Dermis blood vessel endothelial cell (primary cell): ENCODE data around the gene HMMR. TPM values are rescaled to one million over a fixed set of nuclear protein-coding genes. Genes with fewer than 3 reads are reported as not detected.
A peak's percentile ranks its signal among the peaks of the same experiment; 100 is the strongest.

Experiments
- DNase-seq: peaks from one replicate; pipeline ENCODE4 v3.0.0; 2010
- total RNA-seq: library from RNA; depleted of rRNA; stranded (reverse); fragments of >200 nt; gene quantifications from 2 replicates; pipeline ENCODE4 v1.2.3, GENCODE V29; 2014

The HMMR gene
- total RNA-seq, 1 donor from 2014 or later: 16.2 TPM

DNA sequence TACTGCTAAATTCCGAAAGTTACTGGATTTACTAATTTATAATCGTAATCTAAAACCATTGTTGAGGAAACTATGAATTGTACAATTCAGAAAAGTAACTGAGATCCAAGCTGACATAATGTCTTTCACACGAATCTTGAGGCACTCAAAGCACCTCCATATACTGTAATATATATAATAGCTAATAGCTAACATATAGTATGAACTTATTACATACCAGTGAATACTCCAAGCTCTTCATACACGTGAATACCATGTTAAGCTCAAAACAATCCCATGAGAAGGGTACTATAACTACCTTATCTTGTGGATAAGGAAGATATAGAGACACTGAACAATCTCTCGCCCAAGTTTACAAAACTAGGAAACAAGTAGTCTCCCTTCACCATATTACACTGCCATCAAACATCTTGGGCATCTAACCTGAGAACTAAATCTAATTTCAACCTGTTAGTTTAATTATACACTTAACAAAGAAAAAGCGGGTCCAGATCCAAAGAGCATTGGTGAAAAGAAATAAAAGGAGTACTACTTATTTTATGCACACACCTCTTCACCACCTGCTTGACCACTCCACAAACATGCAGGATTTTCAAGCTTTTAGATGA lies 1.6 kb upstream of the HMMR start:
- DNase-seq: no peak

DNA sequence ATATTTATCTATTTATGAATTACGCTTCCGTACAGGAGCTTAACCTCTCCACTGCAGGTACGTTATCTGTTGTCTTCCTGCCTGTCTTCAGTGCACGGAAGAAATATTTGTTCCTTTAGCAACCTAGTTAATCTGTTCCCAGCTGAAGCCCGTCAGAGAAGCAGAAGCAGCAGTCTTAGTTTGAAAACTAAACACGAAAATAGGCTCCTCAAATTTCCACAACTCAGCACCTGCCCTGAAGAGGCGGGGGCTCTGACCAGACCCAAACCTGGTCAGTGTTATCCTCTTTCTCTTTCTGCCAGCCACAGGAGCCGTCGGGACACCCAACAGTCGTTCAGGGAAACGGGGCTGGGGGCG lies 992 bp upstream of the HMMR start:
- no peak for DNase-seq

DNA sequence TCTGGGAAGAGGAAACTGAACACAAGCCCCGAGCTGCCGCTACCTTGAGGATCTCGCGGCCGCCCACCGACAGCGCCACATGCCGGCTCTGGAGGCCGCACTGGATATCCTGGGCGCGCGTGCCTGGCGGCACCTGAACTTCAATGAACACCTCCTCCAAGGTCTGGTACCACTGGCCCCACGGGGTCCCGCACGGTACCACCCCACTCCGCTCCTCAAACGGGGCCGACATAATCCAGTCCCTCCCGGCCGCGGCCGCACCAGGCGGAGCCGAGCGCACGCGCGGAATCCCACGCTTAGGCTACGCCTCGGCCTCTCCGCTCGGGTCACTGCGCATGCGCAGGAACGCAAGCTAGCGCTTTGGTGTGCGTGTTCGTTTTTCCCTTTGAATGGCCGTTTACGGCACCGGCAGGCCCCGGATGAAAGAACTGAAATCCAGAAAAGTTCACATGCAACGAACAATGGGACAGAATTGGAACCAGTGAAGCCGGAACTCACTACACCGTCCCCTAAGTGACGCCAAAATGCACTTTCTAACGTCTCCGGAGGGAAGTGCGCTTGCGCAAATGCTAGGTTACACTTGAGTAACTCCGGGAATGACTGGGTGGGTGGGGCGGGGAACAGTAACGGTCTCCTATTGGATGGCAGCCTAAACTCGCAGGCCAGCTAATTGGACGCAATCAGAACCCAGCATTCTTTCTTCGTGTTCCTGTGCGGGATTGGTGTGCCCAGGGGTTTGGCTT lies 442 bp upstream of the HMMR start, which contains the start of gene NUDCD2:
TSS of gene NUDCD2 (minus strand) at position 284 of the 743 bp plus-strand sequence. CDS start at position 232, 52 bp downstream.
- peak; percentile 99 for DNase-seq

DNA sequence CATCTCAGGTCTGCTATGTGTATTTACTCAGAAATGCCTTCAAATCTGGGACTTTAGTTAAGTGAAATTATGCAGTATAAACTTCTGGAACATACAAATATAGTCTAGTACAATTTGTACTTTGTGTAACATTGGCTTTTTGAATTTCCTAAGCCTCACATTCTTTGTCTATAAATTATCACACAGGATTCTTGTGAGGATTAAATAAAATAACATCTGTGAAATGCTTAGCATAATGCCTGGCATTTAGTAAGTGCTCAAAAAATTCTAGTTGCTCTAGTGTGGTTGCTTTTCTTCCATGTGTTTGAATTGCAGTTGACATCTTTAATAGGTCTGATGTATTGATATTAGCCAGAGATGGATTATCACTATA lies 2.6 kb downstream of the HMMR start:
- DNase-seq: no peak

DNA sequence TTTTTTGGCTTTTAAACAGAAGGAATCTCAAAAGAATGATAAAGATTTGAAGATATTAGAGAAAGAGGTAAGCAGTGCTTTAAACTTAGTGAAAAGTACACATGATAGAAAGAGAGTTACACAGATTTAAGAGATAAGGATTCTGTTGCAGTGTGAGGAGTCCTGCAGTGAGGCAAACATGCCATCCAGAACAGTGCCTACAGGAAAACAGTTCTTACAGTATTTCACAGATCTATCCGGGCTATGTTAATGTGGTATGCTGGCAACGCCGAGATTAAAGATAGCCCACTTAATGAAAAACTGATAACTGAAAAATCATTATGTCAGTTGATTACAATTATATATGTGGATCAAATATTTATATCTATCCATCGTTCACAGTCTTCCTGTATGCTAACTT lies 7.2 kb downstream of the HMMR start:
- DNase-seq: no peak

DNA sequence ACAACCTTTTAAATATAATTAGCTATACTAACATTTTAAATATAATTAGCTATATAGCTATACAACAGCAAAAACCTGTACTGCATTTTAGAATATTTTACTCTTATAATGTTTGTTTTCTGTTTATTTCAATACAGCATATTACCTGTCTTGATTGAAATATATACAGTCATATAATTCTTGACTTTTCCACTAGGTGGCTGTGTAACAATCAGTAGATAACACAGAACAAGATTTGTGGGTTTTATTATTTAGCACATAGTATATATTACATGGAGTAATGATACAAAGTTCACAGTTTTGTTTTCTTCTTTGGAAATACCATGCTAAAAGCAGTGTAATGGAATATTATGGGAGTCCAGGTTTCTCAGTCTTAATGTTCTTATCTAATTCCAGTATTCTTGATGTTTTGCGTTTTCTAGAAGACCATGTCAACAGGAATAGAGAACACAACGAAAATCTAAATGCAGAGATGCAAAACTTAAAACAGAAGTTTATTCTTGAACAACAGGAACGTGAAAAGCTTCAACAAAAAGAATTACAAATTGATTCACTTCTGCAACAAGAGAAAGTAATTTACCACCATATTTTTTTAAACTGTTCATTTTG lies 13.3 kb downstream of the HMMR start:
- DNase-seq: peak; percentile 41

DNA sequence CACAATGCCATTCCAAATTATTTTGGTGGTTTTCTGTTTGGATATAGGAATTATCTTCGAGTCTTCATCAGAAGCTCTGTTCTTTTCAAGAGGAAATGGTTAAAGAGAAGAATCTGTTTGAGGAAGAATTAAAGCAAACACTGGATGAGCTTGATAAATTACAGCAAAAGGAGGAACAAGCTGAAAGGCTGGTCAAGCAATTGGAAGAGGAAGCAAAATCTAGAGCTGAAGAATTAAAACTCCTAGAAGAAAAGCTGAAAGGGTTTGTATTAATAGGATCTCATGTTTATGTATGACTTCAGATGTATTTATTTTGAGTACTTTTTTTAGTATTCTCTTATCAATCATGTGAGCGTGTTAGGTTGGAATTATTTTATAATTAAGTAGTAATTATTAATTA lies 15.0 kb downstream of the HMMR start:
- no peak for DNase-seq

DNA sequence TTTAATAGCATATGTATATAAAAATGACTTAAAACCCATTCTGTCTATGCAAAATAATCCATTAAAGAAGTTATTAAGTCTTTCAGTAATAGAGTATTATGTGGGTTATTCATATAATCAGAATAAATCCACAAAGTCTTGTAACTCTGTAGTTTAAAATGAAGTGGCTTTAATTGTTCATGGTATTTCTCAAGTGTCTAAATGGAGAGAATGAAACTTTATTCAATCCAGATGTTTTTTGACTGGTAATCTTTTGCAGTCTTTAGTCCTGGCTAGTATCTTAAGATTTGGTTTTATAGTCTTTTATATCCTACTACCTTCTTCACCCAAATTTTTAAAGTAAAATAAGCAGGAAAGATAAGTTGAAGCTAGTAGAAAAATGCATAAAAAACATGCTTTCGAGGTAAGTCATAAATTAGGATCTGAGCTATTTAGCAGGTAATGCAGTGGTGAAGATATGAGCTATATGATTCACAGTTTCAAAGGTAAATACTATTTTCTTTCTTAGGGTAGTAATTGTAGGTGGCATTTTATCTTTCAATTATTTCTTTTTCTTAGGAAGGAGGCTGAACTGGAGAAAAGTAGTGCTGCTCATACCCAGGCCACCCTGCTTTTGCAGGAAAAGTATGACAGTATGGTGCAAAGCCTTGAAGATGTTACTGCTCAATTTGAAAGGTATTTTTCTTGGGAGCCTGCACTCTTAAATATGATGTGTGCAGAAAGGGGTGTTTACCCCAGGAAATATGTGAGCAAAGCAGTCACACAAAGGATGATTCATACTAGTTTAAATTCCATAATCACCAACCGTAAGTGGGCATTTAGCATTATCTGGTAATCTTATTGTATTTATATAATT lies 17.9 kb downstream of the HMMR start:
- DNase-seq: peak; percentile 51

DNA sequence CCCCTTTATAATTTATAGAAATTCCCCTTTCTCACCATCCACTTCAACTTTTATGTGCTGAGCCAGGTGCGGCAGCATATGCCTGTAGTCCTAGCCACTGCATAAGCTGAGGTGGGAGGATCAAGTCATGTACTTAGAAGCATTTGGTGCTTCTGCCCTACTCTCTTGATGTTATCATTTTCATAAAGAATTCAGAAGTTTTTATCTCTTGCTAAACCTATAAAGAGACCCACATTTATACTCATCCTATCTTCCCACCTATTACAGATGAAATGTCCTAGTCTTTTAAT lies 18.5 kb downstream of the HMMR start:
- no peak for DNase-seq

DNA sequence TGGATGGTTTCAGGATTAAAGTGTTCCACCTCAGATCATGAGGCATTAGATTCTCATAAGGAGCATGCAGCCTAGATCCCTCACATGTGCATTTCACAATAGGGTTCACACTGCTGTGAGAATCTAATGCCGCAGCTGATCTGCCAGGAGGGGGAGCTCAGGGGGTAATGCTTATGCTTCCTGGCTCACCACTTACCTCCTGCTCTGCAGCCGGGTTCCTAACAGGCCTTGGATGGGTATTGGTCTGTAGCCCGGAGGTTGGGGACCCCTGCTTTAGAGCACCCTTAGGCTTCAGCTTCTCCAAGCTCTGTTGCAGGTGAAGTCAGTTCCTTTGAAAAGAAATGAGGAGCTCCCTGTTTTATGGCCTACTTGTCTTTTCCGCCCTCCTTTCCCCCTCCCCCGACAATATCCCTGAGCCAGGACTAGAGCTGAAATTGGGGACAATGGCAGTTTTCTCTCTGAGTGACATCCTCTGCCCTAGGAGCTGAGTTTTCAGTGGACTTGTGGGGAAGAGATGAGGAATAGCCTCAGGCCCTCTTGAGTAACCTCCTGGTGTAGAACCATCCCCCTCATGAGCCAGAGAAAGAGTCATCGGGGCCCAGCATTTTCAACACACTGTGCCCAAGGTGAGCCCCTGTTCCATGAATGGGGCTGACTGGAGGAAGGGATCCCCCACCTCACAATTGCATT lies 28.8 kb downstream of the HMMR start:
- peak; percentile 35 for DNase-seq

DNA sequence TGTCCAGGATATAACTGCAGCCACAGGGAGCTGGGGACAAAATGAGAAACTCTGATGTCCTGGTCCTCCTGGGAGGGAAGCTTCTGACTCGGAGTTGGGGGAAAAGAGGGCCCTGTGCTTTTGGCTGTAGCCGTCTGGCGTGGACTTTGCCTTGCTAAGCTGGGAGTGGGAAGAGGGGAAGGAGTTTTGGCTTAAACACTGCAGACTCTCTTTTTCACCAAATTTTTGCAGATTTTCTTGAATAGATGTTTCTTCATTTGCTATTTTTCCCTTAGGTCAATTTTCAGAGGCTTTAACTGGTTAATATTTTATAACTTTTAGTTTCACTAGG lies 29.3 kb downstream of the HMMR start:
- no peak for DNase-seq

DNA sequence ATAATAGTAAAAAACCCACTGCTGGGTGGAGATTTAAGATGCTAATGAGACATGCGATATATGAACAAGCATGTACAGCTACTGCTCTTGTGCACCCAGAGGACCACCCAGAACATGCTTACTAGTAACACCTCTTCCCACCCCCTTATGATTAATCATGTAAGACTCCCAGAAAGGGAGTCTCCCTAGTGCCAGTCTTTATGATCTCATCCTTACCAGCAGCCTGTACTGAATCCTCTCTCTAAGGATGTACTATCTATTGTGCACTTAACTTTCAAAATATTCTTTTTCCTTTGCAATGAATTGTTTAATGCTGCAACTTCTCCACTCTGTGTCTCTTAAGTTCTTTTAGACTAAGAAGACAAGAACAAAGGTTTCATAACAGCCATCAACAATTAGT lies 35.9 kb downstream of the HMMR start:
- DNase-seq: no peak

DNA sequence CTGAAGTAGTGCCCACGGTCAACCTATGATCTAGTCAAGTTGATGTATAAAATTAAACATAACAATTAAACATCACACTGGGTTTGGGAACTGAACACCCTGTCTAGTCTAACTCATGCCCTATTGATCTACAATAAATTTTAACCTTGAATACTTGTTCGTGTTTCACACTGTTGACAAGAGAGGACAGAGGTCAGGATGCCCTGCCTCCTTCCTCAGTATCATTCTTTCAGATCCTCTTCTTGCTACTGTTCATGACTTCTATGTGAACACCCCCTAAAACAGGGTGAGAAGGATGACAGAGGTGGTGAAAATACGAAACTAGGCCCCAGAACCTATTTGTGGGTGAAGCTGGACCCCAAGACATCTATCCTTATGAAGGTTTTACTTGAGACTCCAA lies 36.9 kb downstream of the HMMR start:
- no peak for DNase-seq

DNA sequence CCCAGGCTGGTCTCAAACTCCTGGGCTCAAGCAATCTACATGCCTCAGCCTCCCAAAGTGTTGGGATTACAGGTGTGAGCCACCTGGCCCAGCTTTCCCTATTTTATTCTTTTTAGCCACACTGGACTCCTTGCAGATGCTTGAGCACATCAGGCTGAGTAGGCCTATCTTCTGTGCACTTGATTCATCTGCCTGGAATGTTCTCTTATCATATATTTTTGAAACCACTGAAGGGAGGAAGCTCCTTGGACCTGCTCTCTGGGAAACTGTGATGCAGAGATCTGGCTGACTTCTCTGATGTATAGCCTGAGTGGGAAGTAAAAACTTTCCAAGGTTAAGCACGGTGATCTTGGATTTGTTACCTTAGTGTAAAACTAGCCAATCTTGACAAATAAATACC lies 38.5 kb downstream of the HMMR start:
- no peak for DNase-seq

DNA sequence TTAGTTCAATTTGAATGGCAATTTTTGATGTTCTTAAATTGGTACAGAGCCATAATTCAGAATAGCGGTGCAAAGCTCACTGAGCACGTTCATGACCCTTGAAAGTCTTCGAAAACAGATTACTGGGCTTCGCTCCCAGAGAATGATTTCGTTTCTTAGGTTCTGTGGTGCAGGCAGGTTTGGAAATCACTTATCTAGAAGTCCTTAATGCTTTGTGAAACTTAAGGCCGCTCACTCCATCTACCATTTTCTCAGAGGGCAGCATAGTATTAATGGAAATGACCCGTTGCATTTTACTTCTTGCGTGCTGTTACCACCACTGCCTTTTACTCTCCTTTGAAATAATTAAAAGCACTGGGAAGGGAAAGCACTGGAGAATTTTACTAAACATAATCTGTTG lies 42.1 kb downstream of the HMMR start:
- no peak for DNase-seq

DNA sequence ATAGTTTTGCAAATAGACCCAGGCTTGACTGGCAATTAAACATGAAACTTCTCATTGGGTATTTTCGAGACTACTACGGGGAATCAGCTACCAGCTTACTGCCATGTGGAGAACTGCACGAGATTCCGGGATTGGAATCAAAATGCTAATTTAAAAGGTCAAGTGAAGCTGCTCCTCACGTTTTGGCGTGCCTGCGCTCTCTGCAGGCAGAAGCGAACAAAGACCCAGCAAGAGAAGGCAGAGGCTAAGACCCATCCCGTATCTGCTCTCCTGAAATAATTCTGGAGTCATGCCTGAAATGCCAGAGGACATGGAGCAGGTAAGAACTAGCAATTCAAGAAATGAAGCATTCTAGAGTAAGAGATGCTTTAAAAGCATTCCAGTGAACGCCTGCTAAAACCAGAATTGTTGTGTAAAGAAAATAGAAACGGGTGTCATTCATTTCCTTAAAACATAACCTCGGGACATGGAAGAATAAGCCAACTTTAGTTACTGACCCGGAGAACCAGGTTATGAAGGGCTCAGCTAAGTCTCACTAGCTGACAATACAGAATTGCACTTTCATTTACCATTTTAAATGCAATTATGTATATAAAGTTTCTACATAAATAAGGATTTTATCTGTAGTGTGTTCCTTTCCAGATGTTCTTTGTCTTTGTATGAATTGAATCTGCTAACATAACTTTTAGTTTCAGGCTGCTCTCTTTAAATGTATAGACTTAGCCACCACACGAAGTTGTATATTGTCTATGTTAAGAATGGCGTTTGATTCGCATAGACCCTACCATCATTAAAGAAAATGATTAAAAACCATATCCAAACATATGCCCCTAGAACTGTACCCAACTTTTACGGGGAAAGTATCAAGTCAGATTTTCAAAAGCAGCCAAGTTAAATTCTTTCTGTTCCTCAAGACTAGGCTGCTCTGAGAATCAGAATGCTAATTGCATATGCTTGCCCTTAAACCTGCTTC lies 43.0 kb downstream of the HMMR start:
- DNase-seq: peak; percentile 84

DNA sequence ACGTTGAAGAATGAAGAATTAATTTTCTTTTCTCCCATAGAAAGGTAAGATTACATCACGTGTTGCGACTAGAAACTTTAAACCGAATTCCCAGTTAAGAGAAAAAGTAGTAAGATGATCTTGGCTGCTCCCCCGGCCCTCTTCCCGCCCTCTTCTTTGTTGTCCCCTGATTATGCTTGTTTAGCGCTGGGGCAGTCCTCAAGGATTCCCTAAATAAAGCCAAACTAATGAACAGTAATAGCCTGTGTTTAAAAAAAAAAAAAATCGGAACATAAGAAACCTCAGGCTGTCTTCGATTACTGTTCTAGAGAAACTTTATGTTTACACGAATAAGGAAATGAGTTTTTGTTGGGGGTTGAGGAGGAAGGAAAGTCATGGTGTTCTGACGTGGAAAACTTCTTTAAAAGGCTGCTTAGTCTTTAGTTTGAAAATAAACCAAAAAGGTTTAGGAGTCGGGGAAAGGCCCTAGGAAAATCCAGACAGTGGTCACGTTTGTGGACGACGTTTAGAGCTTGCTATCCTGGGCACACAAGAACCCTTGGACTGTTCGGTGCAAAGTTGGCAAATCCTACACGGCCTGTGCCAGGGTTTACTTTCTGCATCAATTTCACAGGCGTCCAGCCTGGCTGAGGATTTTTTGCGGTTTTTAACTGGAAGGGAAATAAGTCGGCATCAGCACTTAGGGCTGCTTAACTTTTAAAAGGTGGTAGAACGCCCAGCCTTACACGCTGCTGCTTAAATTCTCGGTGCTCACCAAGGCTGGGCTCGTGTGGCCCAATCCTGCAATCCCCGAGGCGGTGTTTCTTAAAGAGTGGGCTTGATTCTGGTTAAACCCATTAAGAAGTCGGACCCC lies 43.9 kb downstream of the HMMR start:
- peak; percentile 59 for DNase-seq

DNA sequence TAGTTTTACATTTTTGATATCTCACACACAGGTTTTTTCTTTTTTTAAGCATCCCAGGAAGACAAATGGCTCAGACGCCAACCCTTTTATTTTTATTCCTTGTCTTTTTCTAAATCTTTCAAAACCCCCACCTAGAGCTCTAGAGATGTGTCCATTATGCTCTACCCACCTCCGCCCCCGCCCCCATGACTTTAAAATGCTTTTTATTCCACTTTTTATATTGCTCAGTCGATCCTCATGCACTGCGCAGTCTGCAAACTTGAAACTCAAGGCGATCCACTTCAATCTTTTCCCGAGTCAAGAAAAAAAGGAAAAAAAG lies 44.6 kb downstream of the HMMR start:
- no peak for DNase-seq

DNA sequence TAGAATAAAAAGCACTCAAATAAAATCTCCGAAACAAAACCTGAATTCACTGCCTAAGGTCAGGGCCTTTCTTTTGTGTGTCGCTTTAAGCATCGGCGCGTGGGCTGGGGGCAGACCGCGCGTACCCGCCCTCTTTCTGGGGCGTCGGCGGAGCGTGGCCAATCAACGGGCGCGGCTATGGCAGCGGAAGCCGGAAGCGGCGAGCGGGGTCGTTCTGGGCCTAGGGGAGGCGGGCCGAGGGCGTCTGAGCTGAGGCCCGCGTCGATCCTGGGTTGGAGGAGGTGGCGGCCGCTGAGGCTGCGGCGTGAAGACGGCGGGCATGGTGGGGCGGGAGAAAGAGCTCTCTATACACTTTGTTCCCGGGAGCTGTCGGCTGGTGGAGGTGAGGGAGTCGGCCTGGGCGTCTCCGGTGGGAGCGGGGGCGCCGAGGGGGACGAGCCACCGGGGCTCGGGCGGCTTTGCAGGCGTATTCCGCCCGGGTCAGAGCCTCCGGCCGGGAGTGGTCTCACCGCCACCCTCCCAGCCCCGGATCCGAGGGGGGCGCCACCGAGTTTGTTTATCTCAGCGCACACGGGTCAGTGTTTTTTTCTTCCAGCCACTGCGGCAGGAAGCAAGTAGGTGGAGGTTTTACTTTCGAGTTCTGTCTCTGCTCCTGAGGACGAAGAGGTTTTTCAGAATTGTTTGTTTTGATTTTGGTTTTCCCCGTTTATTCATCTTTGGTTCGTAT lies 45.1 kb downstream of the HMMR start, which contains the start of gene MAT2B:
TSS of gene MAT2B (plus strand) at position 252 of the 727 bp plus-strand sequence. CDS start at position 320, 68 bp downstream.
- DNase-seq: peak; percentile 97

DNA sequence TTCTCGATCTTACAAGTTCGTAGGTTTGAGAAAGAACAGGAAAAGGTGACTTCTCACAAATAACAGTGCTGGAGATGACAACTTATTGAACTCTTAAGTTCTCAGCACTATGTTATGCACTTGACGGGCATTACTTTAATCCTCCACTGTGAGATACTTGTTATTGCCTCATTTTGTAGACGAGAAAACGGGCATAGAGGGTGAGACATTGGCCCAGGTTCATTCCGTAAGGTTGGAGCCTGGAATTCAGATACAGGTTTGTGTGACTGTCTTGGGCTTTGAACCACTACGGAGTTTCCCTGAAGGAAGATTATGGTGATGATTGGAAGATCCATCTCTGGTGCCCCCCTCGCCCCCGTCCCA lies 45.6 kb downstream of the HMMR start:
- no peak for DNase-seq
